Heart left ventricle (tissue), 13 donors: ENCODE results near the gene PRRT1B.

ENCODE experiments used
- POLR2A ChIP-seq, 2 donors: fragments of 450-650 bp; IDR thresholded peaks; one replicate each; pipeline ENCODE4 v1.6.1; 2017; ENCODE audit warnings: antibody characterized with exemption in 2 of 2, mild to moderate bottlenecking in 2 of 2, moderate library complexity in 2 of 2
- TF ChIP-seq, protein P1 (sequence below), 12 donors: fragments of 200-600 bp; sonication (generic) in 4 of 12; IDR thresholded peaks; one replicate each; pipeline versions ENCODE4 v1.5.0 to v1.8.0; 2018 to 2022; ENCODE audit warnings: antibody characterized with exemption in 12 of 12, mild to moderate bottlenecking in 5 of 12
- donor health status: ischemic (EF 13 %, LVEDD 7.1; RV severe dilation, severe dysfunction).
- donor health status: DM: no; HTN: yes; CAD: no.
- donor health status: DM: no; HTN: no; CAD: no.
- donor health status: ischemic (EF 25% LVEDD 6.9; RV normal size, moderate dysfunction).
- donor health status: ischemic (EF 25% LVEDD 5.7; RV mildly dilated, moderate dysfunction).
- donor health status: ischemic (EF 35%, LVEDD 5.7; RV mildly dilated, moderate dysfunction).
- donor health status: nonischemic (EF 11% LVEDD 7.7; RV severe dilation, severe dysfunction).
- donor health status: DM: yes; HTN: yes; CAD: no.
- donor health status: PGD.
- donor health status: ischemic (EF 29% LVEDD 5.4; RV normal size, mild dysfunction).
- donor health status: nonischemic (EF 23%, LVEDD 6.1; RV moderate dilation, normal function).

DNA sequence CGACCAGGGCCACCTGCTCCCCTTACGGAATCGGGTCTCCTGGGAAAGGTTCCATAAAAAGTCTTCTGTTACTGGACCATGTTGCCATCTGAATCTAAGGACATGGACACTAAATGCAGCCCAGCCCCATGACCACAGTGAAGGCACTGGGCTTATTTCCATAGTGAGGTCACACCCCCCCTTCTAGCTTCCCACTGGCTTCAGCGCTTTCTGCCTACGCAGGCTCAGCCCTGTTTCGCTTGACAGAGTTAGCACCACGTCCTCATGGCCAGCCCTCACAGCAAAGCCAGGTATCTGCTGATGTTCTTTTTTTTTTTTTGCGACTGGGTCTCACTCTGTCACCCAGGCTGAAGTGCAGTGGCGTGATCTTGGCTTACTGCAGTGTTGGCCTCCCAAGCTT, 28.4 kb upstream of the PRRT1B start:
- TF ChIP-seq, protein P1, sequence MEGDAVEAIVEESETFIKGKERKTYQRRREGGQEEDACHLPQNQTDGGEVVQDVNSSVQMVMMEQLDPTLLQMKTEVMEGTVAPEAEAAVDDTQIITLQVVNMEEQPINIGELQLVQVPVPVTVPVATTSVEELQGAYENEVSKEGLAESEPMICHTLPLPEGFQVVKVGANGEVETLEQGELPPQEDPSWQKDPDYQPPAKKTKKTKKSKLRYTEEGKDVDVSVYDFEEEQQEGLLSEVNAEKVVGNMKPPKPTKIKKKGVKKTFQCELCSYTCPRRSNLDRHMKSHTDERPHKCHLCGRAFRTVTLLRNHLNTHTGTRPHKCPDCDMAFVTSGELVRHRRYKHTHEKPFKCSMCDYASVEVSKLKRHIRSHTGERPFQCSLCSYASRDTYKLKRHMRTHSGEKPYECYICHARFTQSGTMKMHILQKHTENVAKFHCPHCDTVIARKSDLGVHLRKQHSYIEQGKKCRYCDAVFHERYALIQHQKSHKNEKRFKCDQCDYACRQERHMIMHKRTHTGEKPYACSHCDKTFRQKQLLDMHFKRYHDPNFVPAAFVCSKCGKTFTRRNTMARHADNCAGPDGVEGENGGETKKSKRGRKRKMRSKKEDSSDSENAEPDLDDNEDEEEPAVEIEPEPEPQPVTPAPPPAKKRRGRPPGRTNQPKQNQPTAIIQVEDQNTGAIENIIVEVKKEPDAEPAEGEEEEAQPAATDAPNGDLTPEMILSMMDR (IDR thresholded peaks at IDR 0.05) = no peak
- TF ChIP-seq POLR2A (IDR thresholded peaks at IDR 0.05) = no peak
